HEK293 (cell line): ENCODE measurements around the gene MCM7.

Experiments used
- BCL11B ChIP-seq: fragments of 450-650 bp; formaldehyde crosslinking; IDR thresholded peaks from 2 replicates; pipeline ENCODE4 v1.5.1; 2016; ENCODE audit warnings: low read depth, missing biosample characterization, missing genetic modification characterization
- FEZF1 ChIP-seq: fragments of 450-650 bp; formaldehyde crosslinking; IDR thresholded peaks from 2 replicates; pipeline ENCODE4 v1.5.1; 2016; ENCODE audit warnings: missing biosample characterization, missing genetic modification characterization
- GLIS1 ChIP-seq: fragments of 450-650 bp; formaldehyde crosslinking; IDR thresholded peaks from 2 replicates; pipeline ENCODE4 v1.5.1; 2016; ENCODE audit warnings: missing biosample characterization, missing genetic modification characterization
- HOXD13 ChIP-seq: sonication (generic); formaldehyde crosslinking; IDR thresholded peaks from 2 replicates; pipeline ENCODE4 v1.8.0; 2022; ENCODE audit warnings: missing genetic modification reagents, borderline replicate concordance
- KLF10 ChIP-seq: fragments of 450-650 bp; IDR thresholded peaks from 2 replicates; pipeline ENCODE4 v1.5.1; 2018; ENCODE audit warnings: missing biosample characterization, mild to moderate bottlenecking, missing genetic modification characterization
- MZF1 ChIP-seq: fragments of 450-650 bp; formaldehyde crosslinking; IDR thresholded peaks from 2 replicates; pipeline ENCODE4 v1.5.1; 2017; ENCODE audit warnings: missing biosample characterization, missing genetic modification characterization, borderline replicate concordance
- REPIN1 ChIP-seq: fragments of 450-650 bp; formaldehyde crosslinking; IDR thresholded peaks from 2 replicates; pipeline ENCODE4 v1.5.1; 2017; ENCODE audit warnings: missing biosample characterization, missing genetic modification characterization, low read depth
- SETDB1 ChIP-seq: IDR thresholded peaks from one replicate; pipeline ENCODE4 v1.6.1; 2017; ENCODE audit warnings: mild to moderate bottlenecking, low read length, moderate library complexity, mixed read lengths; ENCODE audit not compliant: insufficient read length
- ZBTB1 ChIP-seq: fragments of 450-650 bp; formaldehyde crosslinking; IDR thresholded peaks from 2 replicates; pipeline ENCODE4 v1.5.1; 2016; ENCODE audit warnings: missing biosample characterization, missing genetic modification characterization
- ZFP41 ChIP-seq: fragments of 450-650 bp; formaldehyde crosslinking; IDR thresholded peaks from 2 replicates; pipeline ENCODE4 v1.5.1; 2016; ENCODE audit warnings: missing biosample characterization, missing genetic modification characterization, borderline replicate concordance
- ZNF169 ChIP-seq: fragments of 450-650 bp; formaldehyde crosslinking; IDR thresholded peaks from 2 replicates; pipeline ENCODE4 v1.5.1; 2016; ENCODE audit warnings: missing biosample characterization, missing genetic modification characterization
- ZNF174 ChIP-seq: fragments of 450-650 bp; formaldehyde crosslinking; IDR thresholded peaks from 2 replicates; pipeline ENCODE4 v1.5.0; 2017; ENCODE audit warnings: missing biosample characterization, mild to moderate bottlenecking, missing genetic modification characterization
- ZNF175 ChIP-seq: fragments of 450-650 bp; formaldehyde crosslinking; IDR thresholded peaks from 2 replicates; pipeline ENCODE4 v1.5.1; 2016; ENCODE audit warnings: missing biosample characterization, missing genetic modification characterization
- ZNF184 ChIP-seq: fragments of 450-650 bp; IDR thresholded peaks from 2 replicates; pipeline ENCODE4 v1.5.1; 2018; ENCODE audit warnings: missing biosample characterization, mild to moderate bottlenecking, missing genetic modification characterization
- ZNF19 ChIP-seq: fragments of 450-650 bp; formaldehyde crosslinking; IDR thresholded peaks from 2 replicates; pipeline ENCODE4; 2016; ENCODE audit warnings: missing biosample characterization, missing genetic modification characterization, low read depth
- ZNF2 ChIP-seq: fragments of 450-650 bp; formaldehyde crosslinking; IDR thresholded peaks from 2 replicates; pipeline ENCODE4 v1.5.1; 2016; ENCODE audit warnings: missing biosample characterization, missing genetic modification characterization
- ZNF266 ChIP-seq: fragments of 450-650 bp; formaldehyde crosslinking; IDR thresholded peaks from 2 replicates; pipeline ENCODE4 v1.5.1; 2016; ENCODE audit warnings: missing biosample characterization, missing genetic modification characterization, low read depth
- ZNF292 ChIP-seq: fragments of 450-650 bp; formaldehyde crosslinking; IDR thresholded peaks from 2 replicates; pipeline ENCODE4 v1.5.1; 2016; ENCODE audit warnings: low read depth, missing biosample characterization, missing genetic modification characterization, borderline replicate concordance
- ZNF324 ChIP-seq: fragments of 450-650 bp; formaldehyde crosslinking; IDR thresholded peaks from 2 replicates; pipeline ENCODE4 v1.5.1; 2016; ENCODE audit warnings: missing biosample characterization, missing genetic modification characterization
- ZNF335 ChIP-seq: fragments of 450-650 bp; formaldehyde crosslinking; conservative IDR thresholded peaks from 2 replicates; pipeline ENCODE4 v1.5.1; 2016; ENCODE audit warnings: missing biosample characterization, missing genetic modification characterization
- ZNF354C ChIP-seq: fragments of 450-650 bp; formaldehyde crosslinking; IDR thresholded peaks from 2 replicates; pipeline ENCODE4 v1.5.1; 2016; ENCODE audit warnings: missing biosample characterization, missing genetic modification characterization, low read depth, borderline replicate concordance
- ZNF404 ChIP-seq: fragments of 450-650 bp; formaldehyde crosslinking; IDR thresholded peaks from 2 replicates; pipeline ENCODE4 v1.5.1; 2017; ENCODE audit warnings: missing biosample characterization, missing genetic modification characterization
- ZNF521 ChIP-seq: fragments of 450-650 bp; formaldehyde crosslinking; IDR thresholded peaks from 2 replicates; pipeline ENCODE4 v1.5.1; 2017; ENCODE audit warnings: missing biosample characterization, mild to moderate bottlenecking, missing genetic modification characterization
- ZNF530 ChIP-seq: fragments of 450-650 bp; formaldehyde crosslinking; IDR thresholded peaks from 2 replicates; pipeline ENCODE4 v1.5.1; 2016; ENCODE audit warnings: low read depth, missing biosample characterization, missing genetic modification characterization
- ZNF660 ChIP-seq: fragments of 450-650 bp; IDR thresholded peaks from 2 replicates; pipeline ENCODE4 v1.5.1; 2018; ENCODE audit warnings: missing biosample characterization, mild to moderate bottlenecking, missing genetic modification characterization
- ZNF664 ChIP-seq: fragments of 450-650 bp; formaldehyde crosslinking; IDR thresholded peaks from 2 replicates; pipeline ENCODE4 v1.5.1; 2016; ENCODE audit warnings: missing biosample characterization, missing genetic modification characterization
- ZSCAN30 ChIP-seq: fragments of 450-650 bp; IDR thresholded peaks from 2 replicates; pipeline ENCODE4 v1.5.1; 2018; ENCODE audit warnings: missing biosample characterization, mild to moderate bottlenecking, missing genetic modification characterization, moderate library complexity
- ZXDB ChIP-seq: fragments of 450-650 bp; formaldehyde crosslinking; IDR thresholded peaks from 2 replicates; pipeline ENCODE4 v1.5.1; 2016; ENCODE audit warnings: missing biosample characterization, missing genetic modification characterization
- TF ChIP-seq, protein P1 (sequence below): fragments of 450-650 bp; formaldehyde crosslinking; IDR thresholded peaks from 2 replicates; pipeline ENCODE4 v1.5.1; 2017; ENCODE audit warnings: missing biosample characterization, missing genetic modification characterization
- TF ChIP-seq, protein P2 (sequence below): IDR thresholded peaks from 2 replicates; pipeline ENCODE4 v1.6.1; 2011; ENCODE audit warnings: mild to moderate bottlenecking, low read depth, low read length, borderline replicate concordance
- TF ChIP-seq, protein P3 (sequence below): fragments of 450-650 bp; IDR thresholded peaks from 2 replicates; pipeline ENCODE4 v1.5.1; 2018; ENCODE audit warnings: missing biosample characterization, mild to moderate bottlenecking, missing genetic modification characterization
- TF ChIP-seq, protein P4 (sequence below): fragments of 450-650 bp; formaldehyde crosslinking; IDR thresholded peaks from 2 replicates; pipeline ENCODE4 v1.5.1; 2016; ENCODE audit warnings: missing biosample characterization, missing genetic modification characterization

Gene MCM7

DNA sequence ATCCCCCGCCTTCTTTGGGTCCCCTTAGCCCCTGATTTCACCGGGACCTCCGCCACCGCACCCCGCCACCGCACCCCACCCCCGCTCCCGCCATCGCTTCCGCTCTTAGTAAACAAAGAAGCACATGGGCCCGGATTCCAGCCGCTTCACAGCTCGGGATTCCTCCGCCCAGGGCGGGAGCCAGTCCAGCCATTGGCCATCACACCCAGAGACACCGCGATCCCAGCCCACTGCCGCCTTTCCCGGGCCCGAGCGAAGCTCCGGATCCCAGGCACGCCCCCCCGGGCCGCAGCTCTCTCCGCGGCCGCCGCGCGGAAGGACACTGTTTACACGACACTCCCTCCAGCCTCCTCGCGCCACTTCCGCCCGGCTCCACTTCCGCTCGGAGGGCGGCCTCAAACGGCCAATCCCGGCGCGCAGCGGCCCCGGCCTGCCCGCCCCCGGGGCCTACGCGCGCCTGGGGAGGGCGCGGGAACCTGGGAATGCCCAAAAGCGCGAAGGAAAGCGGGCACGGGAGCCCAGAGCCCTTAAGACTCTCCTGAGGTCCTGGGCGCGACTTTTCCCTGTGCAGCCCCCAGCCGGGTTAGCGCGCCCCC is 679 bp downstream of the MCM7 start (continued):
- TF ChIP-seq ZSCAN30 (tag by site-specific recombination) = peak; percentile 88
- TF ChIP-seq SETDB1 = no peak
- no peak for TF ChIP-seq ZNF324 (tag by site-specific recombination)
- TF ChIP-seq, protein P1, sequence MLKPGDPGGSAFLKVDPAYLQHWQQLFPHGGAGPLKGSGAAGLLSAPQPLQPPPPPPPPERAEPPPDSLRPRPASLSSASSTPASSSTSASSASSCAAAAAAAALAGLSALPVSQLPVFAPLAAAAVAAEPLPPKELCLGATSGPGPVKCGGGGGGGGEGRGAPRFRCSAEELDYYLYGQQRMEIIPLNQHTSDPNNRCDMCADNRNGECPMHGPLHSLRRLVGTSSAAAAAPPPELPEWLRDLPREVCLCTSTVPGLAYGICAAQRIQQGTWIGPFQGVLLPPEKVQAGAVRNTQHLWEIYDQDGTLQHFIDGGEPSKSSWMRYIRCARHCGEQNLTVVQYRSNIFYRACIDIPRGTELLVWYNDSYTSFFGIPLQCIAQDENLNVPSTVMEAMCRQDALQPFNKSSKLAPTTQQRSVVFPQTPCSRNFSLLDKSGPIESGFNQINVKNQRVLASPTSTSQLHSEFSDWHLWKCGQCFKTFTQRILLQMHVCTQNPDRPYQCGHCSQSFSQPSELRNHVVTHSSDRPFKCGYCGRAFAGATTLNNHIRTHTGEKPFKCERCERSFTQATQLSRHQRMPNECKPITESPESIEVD (tag by site-specific recombination) = no peak
- TF ChIP-seq ZFP41 (tag by site-specific recombination) = no peak
- TF ChIP-seq ZNF184 = no peak
- TF ChIP-seq ZNF664 (tag by site-specific recombination) = no peak
- TF ChIP-seq ZNF354C (tag by site-specific recombination) = no peak
- TF ChIP-seq ZNF660 = peak; percentile 91
- TF ChIP-seq ZBTB1 = no peak
- TF ChIP-seq ZNF335 = no peak
- TF ChIP-seq ZNF175 (tag by site-specific recombination) = no peak
- TF ChIP-seq MZF1 (tag by site-specific recombination) = no peak
- no peak for TF ChIP-seq ZNF266 (tag by site-specific recombination)
- TF ChIP-seq, protein P2, sequence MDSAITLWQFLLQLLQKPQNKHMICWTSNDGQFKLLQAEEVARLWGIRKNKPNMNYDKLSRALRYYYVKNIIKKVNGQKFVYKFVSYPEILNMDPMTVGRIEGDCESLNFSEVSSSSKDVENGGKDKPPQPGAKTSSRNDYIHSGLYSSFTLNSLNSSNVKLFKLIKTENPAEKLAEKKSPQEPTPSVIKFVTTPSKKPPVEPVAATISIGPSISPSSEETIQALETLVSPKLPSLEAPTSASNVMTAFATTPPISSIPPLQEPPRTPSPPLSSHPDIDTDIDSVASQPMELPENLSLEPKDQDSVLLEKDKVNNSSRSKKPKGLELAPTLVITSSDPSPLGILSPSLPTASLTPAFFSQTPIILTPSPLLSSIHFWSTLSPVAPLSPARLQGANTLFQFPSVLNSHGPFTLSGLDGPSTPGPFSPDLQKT = peak; percentile 78; the same call in 1 of the 2 replicates
- TF ChIP-seq ZNF521 (tag by site-specific recombination) = no peak
- peak; percentile 90 for TF ChIP-seq ZXDB (tag by site-specific recombination)
- peak; percentile 88 for TF ChIP-seq KLF10 (tag by site-specific recombination)
- TF ChIP-seq BCL11B (tag by site-specific recombination) = peak; percentile 82
- TF ChIP-seq HOXD13 = peak; percentile 63; the same call in 1 of the 2 replicates
- TF ChIP-seq, protein P3, sequence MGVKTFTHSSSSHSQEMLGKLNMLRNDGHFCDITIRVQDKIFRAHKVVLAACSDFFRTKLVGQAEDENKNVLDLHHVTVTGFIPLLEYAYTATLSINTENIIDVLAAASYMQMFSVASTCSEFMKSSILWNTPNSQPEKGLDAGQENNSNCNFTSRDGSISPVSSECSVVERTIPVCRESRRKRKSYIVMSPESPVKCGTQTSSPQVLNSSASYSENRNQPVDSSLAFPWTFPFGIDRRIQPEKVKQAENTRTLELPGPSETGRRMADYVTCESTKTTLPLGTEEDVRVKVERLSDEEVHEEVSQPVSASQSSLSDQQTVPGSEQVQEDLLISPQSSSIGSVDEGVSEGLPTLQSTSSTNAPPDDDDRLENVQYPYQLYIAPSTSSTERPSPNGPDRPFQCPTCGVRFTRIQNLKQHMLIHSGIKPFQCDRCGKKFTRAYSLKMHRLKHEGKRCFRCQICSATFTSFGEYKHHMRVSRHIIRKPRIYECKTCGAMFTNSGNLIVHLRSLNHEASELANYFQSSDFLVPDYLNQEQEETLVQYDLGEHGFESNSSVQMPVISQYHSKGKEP (tag by site-specific recombination) = no peak
- TF ChIP-seq ZNF19 (tag by site-specific recombination) = no peak
- TF ChIP-seq REPIN1 (tag by site-specific recombination) = peak; percentile 86; the same call in 1 of the 2 replicates
- TF ChIP-seq ZNF404 (tag by site-specific recombination) = no peak
- TF ChIP-seq, protein P4, sequence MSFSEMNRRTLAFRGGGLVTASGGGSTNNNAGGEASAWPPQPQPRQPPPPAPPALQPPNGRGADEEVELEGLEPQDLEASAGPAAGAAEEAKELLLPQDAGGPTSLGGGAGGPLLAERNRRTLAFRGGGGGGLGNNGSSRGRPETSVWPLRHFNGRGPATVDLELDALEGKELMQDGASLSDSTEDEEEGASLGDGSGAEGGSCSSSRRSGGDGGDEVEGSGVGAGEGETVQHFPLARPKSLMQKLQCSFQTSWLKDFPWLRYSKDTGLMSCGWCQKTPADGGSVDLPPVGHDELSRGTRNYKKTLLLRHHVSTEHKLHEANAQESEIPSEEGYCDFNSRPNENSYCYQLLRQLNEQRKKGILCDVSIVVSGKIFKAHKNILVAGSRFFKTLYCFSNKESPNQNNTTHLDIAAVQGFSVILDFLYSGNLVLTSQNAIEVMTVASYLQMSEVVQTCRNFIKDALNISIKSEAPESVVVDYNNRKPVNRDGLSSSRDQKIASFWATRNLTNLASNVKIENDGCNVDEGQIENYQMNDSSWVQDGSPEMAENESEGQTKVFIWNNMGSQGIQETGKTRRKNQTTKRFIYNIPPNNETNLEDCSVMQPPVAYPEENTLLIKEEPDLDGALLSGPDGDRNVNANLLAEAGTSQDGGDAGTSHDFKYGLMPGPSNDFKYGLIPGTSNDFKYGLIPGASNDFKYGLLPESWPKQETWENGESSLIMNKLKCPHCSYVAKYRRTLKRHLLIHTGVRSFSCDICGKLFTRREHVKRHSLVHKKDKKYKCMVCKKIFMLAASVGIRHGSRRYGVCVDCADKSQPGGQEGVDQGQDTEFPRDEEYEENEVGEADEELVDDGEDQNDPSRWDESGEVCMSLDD = peak; percentile 70
- TF ChIP-seq ZNF530 (tag by site-specific recombination) = no peak
- TF ChIP-seq GLIS1 (tag by site-specific recombination) = peak; percentile 50
- no peak for TF ChIP-seq ZNF292 (tag by site-specific recombination)
- TF ChIP-seq ZNF169 (tag by site-specific recombination) = no peak
- TF ChIP-seq ZNF174 = no peak
- TF ChIP-seq ZNF2 (tag by site-specific recombination) = peak; percentile 77
- no peak; the same call in 1 of the 2 replicates for TF ChIP-seq FEZF1
